Mesodermal cell (in vitro differentiated cells): ENCODE results near the gene ELMOD1.

Source experiments
- H3K27ac ChIP-seq: 2 replicates; pipeline ENCODE4 v1.7.0; 2013; ENCODE audit warnings: mild to moderate bottlenecking, low read depth, low read length, moderate library complexity; ENCODE audit not compliant: severe bottlenecking
- H3K36me3 ChIP-seq: 2 replicates; pipeline ENCODE4 v1.7.1; 2013; ENCODE audit warnings: mild to moderate bottlenecking, low read length, moderate library complexity; ENCODE audit not compliant: control insufficient read depth, insufficient read depth
- H3K4me1 ChIP-seq: one replicate; pipeline ENCODE4 v1.7.1; 2013; ENCODE audit warnings: mild to moderate bottlenecking, low read length; ENCODE audit not compliant: insufficient read depth, control insufficient read depth, poor library complexity, severe bottlenecking
- H3K4me3 ChIP-seq: 2 replicates; pipeline ENCODE4 v1.7.0; 2013; ENCODE audit warnings: low read length, control low read depth, mild to moderate bottlenecking; ENCODE audit not compliant: insufficient read depth, poor library complexity, severe bottlenecking; ENCODE audit errors: extremely low read depth
- H3K9me3 ChIP-seq: 2 replicates; pipeline ENCODE4 v1.7.1; 2013; ENCODE audit warnings: mild to moderate bottlenecking, low read length, moderate library complexity; ENCODE audit not compliant: control insufficient read depth
- WGBS, 2 experiments: methylation state at CpG; one replicate each; pipeline ENCODE4 v1.1.5; 2013; ENCODE audit warnings: missing lambda C conversion rate in 2 of 2; ENCODE audit not compliant: insufficient coverage in 2 of 2; 5-methylcytosine and 5-hydroxymethylcytosine counted together

Gene ELMOD1

DNA sequence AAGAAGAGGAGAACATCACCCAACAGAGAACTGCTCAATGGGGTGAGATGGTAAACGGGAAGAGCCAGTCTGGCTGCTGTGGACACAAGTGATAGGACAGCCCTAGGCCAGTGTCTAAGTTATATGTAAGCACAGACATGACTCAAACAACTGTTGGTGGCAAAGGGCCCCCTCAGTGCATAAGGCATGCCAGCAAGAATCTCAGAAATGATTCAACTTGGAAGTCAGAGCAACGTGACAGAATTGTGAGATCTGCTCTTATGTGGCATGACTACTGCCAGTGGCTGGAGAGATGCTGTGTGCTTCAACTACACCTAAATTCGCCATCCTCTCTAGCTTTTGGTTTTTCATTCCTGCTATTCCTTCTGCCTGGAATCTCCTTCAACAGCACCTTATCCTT is 113.5 kb downstream of the ELMOD1 start:
- Histone ChIP-seq H3K36me3 (no peaks in the 10 kb centered on the region), H3K4me3 (no peak overlapping the region), H3K9me3 (no peaks in the 10 kb centered on the region), H3K27ac (no peak overlapping the region), H3K4me1 (peaks cover 15% of the 10 kb centered on the region)
- 92 to 100% methylated on average over 2 to 3 of the region's 3 CpGs for WGBS, 2 experiments

DNA sequence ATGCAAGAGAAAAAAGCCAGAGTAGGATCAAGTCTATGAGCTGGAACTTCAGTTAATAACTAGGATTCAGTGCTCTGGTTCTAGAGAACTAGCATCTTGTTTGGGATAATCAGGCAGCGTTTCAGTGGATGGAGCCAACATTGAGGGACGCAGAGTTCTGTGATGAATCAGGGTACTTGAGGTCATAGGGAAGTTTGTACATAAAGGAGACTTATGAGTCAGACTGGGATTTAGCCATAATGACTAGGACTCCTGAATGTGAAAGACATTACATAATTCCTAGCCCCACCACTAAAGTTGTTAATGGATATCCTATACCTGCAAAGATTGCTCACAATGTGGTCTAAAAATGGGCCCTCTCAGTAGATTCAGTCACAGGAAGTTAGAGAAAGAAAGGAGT is 114.1 kb downstream of the ELMOD1 start:
- 80 to 90% methylated on average over 1 to 2 of the region's 2 CpGs for WGBS, 2 experiments
- Histone ChIP-seq H3K4me3 (no peak overlapping the region), H3K36me3 (no peaks in the 10 kb centered on the region), H3K4me1 (peaks cover 11% of the 10 kb centered on the region), H3K27ac (no peak overlapping the region), H3K9me3 (no peaks in the 10 kb centered on the region)

DNA sequence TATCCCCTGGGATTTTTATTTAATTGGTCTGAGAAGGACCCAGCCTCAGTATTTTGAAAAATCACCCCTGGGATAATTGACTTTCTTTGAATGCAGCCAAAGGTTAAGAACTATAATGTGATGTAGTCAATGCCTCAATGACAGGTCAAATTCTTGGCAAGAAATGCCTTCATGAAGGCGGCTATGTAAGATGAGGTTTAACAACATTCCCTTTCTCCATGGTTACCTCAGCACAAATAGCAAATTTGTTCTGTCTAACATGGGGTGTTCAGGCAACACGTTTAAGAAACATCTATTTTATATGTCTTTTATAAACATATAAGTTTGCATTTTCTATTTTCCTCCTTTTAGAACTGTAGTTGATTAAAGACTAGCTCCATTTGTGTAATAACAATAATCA is 115.6 kb downstream of the ELMOD1 start:
- Histone ChIP-seq H3K4me3 (no peak overlapping the region), H3K36me3 (no peaks in the 10 kb centered on the region), H3K9me3 (no peaks in the 10 kb centered on the region), H3K27ac (no peak overlapping the region), H3K4me1 (peaks cover 15% of the 10 kb centered on the region)
- WGBS, 2 experiments = 67 to 86% methylated on average over 1 of the region's 2 CpGs

DNA sequence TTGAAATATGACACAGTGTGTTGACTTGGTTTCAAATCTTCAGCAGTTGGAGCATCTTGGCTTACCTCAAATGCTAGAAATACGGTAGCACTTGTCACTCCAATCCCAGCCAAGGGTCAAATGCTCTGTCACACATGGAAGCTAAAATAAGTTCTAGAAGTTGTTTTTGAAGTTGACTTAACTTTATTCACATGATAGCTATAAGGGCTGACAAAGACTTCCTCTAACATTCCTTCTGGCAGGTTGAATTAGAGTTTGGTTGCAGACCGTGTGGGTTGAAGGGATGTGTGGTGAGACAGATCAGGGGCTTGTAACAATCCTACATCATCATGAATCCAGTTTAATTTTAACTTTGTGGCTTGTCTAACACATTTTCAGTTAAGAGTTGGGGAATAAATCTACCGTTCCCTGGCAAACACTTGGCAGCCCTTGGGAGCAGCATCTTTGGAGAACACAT is 116.3 kb downstream of the ELMOD1 start:
- H3K4me1 ChIP-seq = peaks cover 14% of the 10 kb centered on the region
- WGBS, 2 experiments = 80% methylated on average over 1 of the region's 3 CpGs; no CpG with 5 or more reads in 1 of the 2 experiments
- H3K27ac ChIP-seq = no peak overlapping the region
- H3K9me3 ChIP-seq = no peaks in the 10 kb centered on the region
- H3K36me3 ChIP-seq = no peaks in the 10 kb centered on the region
- no peak overlapping the region for H3K4me3 ChIP-seq

DNA sequence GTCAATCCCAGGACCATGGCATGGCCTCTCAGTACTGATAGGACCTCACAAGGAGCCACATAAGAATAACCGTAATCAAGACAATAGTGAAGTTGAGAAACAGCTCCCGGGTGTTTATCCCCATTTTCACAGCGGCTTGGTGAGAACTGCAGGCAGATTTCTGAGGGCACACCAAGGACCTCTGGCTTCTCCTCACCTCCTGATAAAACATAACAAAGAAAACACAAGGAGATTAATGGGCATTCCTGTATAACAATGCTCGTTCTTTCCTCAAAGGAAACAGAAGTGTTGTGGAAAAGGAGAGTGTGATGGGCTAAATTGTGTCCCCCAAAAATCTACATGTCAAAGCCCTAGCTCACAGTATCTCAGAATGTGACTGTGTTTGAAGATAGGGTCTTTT is 116.9 kb downstream of the ELMOD1 start:
- Histone ChIP-seq H3K4me3 (no peak overlapping the region), H3K27ac (no peak overlapping the region), H3K9me3 (no peaks in the 10 kb centered on the region), H3K4me1 (peaks cover 11% of the 10 kb centered on the region), H3K36me3 (no peaks in the 10 kb centered on the region)
- WGBS, 2 experiments = 46 to 53% methylated on average over 3 of the region's 4 CpGs

DNA sequence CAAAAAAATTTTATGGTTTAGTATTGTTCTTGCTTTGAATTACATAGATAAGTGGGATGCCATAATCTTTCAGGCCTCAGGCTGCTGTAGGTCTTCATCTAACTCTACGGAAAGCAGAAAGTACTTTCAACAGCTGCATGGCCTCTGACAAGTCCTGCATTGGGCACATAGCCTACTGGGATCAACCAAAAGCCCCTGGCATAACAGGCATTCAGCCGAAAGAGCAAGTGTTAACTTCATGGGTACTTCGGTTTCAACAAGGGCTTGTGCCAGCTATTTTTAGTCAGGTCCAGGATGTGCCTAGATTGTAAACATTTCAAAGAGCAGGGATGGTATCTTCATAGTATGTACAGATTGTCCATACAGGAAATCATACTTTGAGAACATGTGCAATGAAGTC is 117.8 kb downstream of the ELMOD1 start:
- Histone ChIP-seq H3K27ac (no peak overlapping the region), H3K9me3 (no peaks in the 10 kb centered on the region), H3K4me1 (peaks cover 11% of the 10 kb centered on the region), H3K4me3 (no peak overlapping the region), H3K36me3 (no peaks in the 10 kb centered on the region)
- WGBS, 2 experiments = 100% methylated on average over 3 of the region's 3 CpGs

DNA sequence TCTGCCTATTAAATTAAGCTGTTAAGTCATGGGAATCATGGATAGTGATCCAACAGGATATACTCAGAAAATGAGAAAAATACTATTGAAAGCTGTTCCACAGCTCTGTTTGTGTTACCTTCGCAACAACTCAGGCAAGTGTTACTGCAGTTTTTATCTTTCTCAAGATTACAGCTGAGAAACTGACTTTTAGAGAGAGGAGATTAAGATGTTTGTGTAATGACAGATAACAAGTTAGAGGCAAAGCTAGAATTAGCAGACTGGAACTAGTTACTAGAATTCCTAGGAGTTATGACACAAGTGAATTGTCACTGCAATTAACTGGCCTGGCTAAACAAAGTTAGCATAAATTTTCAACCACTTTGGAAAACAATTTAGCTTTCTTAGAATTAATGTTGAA is 119.4 kb downstream of the ELMOD1 start:
- WGBS, 2 experiments = 40 to 80% methylated on average over 1 of the region's 1 CpG
- H3K4me3 ChIP-seq = no peak overlapping the region
- no peaks in the 10 kb centered on the region for H3K9me3 ChIP-seq
- no peak overlapping the region for H3K27ac ChIP-seq
- H3K36me3 ChIP-seq = no peaks in the 10 kb centered on the region
- peaks cover 5% of the 10 kb centered on the region for H3K4me1 ChIP-seq

DNA sequence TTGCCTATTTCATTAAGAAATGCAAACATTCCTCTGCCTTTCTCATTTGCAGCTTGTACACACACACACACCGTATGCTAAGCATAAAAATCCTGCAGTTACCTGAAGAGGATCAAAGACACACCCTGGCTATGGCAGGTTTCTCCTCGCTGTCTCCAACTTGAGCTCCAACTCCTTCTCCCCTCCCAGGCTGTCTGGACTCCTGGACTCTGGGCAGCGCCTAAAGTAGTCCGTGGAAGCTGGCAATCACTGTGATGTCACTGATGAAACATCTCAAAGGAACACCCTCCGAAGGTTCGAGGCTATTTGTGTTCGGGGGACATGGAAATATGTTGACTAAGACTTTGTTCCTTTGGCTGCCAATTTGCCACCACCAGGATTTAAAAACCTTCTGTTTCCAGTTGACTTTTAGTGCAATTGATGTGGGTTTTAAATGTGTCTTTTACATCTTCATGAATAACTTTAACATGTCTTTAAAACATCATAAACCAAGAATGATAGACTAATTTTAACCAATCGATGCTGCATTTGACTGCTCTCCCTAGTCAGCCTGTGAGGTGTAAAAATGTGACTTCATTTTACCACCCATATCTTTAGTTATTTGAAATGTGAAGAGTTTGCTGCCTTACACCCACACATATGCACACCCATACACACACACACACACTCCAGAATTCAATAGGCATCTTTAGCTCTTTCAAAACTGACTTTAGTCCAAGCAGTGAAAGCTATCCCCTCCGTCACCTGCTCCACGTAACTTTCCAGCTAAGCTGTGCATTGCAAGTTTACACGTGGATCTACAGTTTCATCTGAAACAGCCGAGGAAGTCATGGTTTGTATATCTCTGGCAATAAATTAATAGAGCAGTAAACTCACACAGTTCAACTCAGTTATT is 121.2 kb downstream of the ELMOD1 start, which contains the start of gene SLN:
Gene SLN, minus strand, starts transcription at position 196 of the 895 bp plus-strand sequence.
- WGBS, 2 experiments = 86 to 96% methylated on average over 6 to 7 of the region's 12 CpGs
- H3K36me3 ChIP-seq = no peaks in the 10 kb centered on the region
- H3K4me3 ChIP-seq = no peak within 1 kb of the TSS
- H3K4me1 ChIP-seq = peaks cover 5% of the 10 kb centered on the region
- no peak within 1 kb of the TSS for H3K27ac ChIP-seq
- no peaks in the 10 kb centered on the region for H3K9me3 ChIP-seq

DNA sequence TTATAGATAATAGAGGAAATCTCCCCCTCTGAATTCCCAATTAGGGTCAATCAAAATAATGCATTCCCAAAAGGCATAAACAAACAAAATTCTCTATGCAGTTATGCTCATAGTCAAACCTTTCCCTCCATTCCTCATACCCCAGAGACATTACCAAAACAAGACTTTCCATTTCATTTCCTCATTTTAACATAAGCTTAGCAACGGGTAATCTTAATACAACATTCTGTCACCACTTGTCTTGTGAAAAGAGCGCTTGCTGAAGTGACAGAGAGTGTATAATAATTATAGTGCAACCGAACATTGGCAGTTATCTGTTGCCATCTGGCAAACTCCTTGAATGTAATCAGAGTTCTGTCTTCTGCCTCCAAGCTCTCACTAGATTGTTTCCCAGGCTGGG is 122.1 kb downstream of the ELMOD1 start:
- WGBS, 2 experiments = 100% methylated on average over 2 of the region's 3 CpGs; no CpG with 5 or more reads in 1 of the 2 experiments
- Histone ChIP-seq H3K27ac (no peak overlapping the region), H3K4me1 (peaks cover 5% of the 10 kb centered on the region), H3K4me3 (no peak overlapping the region), H3K9me3 (no peaks in the 10 kb centered on the region), H3K36me3 (no peaks in the 10 kb centered on the region)
